NK-92 (cell line): ENCODE data around the gene ROS1.
"Not testable (repeated sequence)": the region's sequence is repeated elsewhere in the genome, so short reads cannot be mapped to it uniquely, and the experiment has no call there.

ENCODE experiments used
- DNase-seq: peaks from one replicate; lab custom pipeline; 2025; ENCODE audit not compliant: unreplicated experiment; lab: John Stamatoyannopoulos, UW

ROS1 gene

DNA sequence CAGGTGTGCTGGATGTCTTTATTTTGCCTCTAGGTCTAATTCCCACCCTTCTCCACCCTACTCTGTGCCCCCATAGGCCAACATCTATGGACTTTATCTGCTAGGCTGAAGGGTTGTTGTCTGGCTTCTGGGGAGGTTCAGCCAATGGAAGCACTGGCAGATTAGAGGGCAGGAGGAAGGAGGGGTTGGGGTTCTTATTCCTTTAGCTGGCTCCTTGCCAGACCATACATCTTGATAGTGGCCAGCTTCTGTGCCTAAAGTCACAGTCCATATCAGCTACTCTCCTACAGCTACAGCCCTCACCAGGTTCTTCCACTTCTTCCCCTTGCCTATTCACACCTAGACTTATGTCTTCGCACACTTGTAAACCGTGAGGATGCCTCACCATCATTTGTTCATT lies 41.1 kb downstream of the ROS1 start:
- DNase-seq, result no peak

- DNase-seq, result no peak
Observed at GRCh38 chr6:117381749-117382148, 44.0 kb downstream of the ROS1 start.

DNA sequence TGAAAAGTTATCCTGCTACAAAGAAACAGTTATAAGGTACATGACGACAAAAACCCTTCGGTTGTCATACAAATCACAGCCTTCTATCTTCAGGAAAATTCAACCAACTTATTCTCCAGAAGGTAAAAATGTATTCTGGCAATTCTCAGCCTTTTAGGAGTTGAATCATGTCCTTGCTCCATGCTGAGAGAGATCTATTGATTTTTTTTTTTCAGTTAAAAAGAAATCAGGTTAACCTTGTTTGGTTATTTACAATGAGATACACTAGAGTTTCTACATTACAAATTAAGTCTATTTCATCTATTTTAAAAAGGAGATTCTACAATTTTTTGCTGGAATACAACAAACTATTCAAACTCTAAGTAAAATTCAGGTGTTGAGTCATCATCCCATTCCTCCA lies 45.4 kb downstream of the ROS1 start:
- DNase-seq, result no peak

DNA sequence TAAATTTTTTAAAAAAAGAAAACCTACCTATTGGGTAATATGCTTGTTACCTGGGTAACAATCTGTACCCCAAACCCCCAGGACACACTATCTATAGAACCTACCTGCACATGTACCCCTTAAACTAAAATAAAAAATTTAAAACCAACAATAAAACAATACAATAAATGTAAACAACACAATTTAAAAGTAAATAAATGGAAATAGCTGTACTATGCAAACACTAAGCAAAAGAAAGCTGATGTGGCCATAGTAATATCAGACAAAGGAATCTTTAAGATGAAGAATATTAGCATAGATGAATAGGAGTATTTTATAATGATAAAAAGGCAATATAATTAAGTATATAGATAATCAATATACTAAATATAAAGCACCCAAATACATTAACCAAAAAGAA lies 50.3 kb downstream of the ROS1 start:
- DNase-seq, result no peak

GRCh38 chr6:117373211-117373813 lies 52.4 kb downstream of the ROS1 start:
- DNase-seq, result no peak

- not testable (repeated sequence) for DNase-seq
Observed at GRCh38 chr6:117372289-117372688, 53.5 kb downstream of the ROS1 start.

DNA sequence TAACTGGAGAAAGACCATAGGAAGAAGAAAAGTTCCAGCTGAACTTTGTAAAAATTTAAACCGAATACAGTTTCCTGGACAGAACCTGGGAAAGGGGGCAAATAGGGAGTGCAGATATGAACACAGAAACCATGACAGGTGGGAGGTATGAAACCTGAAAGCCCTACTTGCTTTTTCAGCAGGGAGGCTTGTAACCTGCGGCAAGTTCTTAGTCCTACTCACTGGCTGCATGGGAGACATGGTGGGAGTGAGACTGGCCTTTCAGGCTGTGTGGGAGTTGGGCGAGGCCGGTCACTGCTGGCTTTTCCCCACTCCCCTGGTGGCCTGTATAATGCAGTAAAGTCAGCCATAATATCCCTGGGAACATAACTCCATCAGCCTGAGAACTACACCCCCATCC lies 54.2 kb downstream of the ROS1 start:
- DNase-seq, result no peak

GRCh38 chr6:117359581-117359980 lies 66.2 kb downstream of the ROS1 start:
- DNase-seq, result no peak

- no peak for DNase-seq
Observed at GRCh38 chr6:117354671-117355070, 71.1 kb downstream of the ROS1 start.

- no peak for DNase-seq
Observed at GRCh38 chr6:117352466-117353081, 73.2 kb downstream of the ROS1 start.

DNA sequence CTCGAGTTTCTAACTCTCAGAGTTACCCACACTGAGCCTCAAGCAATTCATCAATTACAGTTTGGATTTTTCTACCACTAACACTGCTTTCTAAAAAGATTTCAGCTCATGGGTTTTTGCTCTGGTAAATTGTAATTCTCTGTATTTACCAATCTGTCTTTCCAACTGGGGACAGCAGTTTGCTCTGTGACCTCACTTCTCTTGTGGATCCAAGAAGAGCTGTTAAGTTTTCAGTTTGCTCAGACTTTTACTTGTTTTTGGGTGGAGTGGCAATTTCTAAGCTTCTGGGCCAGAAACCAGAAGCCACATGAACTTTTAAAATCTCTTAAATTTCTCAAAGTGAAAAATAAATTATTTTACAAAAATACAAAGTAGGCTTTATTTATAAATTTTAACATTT lies 74.2 kb downstream of the ROS1 start:
- DNase-seq, result no peak

- no peak for DNase-seq
Observed at GRCh38 chr6:117346142-117346930, 79.4 kb downstream of the ROS1 start.

DNA sequence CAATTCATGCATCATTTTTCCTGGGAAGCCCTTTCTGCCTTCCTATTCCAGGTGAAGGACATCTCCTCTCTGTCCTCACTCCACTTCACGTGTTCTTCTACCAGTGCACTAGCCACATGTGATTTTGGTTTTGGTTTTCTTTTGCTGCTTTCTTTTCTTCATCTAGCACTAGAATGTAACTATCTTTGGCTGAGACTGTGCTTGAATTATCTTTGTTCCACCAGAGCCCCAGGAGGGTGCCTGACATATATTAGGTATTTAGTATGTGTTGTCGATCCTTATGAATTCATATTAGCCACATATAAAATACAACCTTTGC lies 80.5 kb downstream of the ROS1 start:
- no peak for DNase-seq

- no peak for DNase-seq
Observed at GRCh38 chr6:117344444-117345291, 81.1 kb downstream of the ROS1 start.

GRCh38 chr6:117338567-117338966 lies 87.2 kb downstream of the ROS1 start:
- DNase-seq, result no peak

DNA sequence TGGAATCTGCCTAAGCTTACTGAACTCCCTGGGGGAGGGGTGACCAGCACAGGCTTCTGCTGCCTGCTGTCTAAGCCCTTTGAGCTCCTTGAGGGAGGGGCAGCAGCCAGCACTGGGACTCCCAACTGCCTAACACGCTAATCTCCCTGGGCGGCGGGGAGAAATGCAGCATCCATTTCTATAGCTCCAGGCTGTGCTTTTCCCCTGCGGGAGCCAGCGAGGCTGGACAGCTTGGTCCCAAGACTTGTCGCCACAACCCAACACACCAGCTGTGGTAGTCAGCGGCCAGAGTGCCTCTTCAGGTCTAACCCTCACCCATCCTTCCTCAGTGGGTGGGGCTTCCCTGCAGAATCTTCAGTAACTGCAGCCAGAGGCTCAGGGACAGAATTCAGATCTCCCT lies 95.8 kb downstream of the ROS1 start:
- DNase-seq, result no peak

DNA sequence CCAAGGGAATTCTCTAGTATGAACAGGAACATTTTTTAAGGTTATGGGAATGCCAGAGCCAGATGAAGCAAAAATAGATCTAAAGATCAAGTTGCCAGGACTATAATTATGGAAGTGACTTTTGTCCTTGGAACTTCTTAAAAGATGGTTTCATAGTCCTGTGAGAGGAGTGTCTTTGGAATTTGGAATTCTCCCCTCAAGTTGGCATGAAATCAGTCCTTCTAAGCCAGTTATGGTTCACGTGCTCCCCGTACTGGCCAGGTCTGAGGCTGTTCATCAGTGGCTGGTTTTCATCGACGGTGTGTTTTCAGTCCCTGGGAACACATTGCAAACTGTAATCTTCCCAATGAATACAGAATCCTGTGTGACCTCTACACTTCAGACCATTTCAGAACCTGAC lies 97.2 kb downstream of the ROS1 start:
- DNase-seq, result no peak

GRCh38 chr6:117328005-117328389 lies 97.7 kb downstream of the ROS1 start:
- no peak for DNase-seq

DNA sequence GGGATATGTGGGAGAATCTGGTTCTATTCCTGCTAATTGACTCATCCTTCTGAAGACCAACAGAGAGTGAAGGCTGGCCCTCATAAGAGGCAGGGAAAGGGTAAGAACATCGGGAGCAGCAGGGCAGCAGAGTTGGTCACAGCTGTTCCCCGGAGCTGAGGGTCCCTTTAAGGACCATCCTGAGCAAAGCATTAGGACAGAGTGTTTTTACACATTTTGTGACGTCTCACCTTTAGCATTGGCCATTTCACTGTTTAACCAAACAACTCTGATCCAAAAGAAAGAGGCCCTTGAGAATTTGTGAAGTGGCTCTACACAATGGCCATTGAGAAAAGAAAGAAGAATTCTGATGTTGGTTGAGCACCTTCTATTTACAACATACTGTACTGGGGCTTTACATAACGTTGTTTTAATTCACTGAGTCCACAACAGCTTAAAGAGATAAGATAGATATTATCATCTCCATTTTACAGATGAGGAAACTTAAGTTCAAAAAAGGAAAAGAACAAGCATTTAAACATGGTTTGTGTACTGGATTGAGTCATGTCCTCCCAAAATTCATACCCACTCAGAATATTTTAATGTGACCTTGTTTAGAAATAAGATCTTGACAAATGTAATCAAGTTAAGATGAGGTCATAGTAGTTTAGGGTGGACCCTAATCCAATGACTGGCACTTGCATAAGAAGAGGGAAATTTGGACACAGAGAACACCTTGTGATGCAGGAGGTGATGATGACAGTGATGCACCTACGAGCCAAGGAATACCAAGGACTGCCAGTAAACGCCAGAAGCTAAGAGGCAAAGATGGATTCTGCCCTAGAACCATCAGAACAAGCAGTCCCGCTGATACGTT lies 98.4 kb downstream of the ROS1 start:
- DNase-seq, result no peak

- DNase-seq, result no peak
Observed at GRCh38 chr6:117326396-117326795, 99.3 kb downstream of the ROS1 start.

DNA sequence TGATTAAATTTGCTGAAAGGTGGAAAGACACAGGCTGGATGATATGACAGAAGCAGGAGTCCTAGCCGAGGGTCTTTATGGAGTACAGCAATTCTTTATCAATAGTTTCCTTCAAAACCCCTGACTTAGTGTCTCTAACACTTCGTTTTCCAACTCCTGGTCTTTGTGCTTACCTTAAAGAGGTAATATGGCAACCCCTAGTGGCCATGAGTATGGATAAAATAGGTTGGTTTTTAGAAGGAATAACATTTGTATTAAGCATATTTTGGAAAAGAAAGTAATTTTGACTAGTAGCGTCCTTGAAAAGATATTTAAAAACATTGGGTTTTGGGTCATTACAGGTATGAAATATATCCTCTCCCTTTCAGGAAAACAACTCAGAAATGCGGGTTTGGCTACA lies 108.5 kb downstream of the ROS1 start:
- DNase-seq, result no peak
